OCI-LY7 (cell line): ENCODE results near the gene FOXD4. TPM values are rescaled to one million over a fixed set of nuclear protein-coding genes. Genes with fewer than 3 reads are reported as not detected.
"Not testable (repeated sequence)": the region's sequence is repeated elsewhere in the genome, so short reads cannot be mapped to it uniquely, and the experiment has no call there.

ENCODE experiments used
- BruUV-seq: library from RNA; stranded (reverse); fragments of 400-500 nt; replicated peaks from 2 replicates; lab custom pipeline; 2021; lab: Mats Ljungman, UMichigan
- CTCF ChIA-PET: fragments of 300-600 bp; sonication (Branson Sonifier 250); formaldehyde crosslinking; loops from one replicate; lab custom pipeline; 2022; ENCODE audit warnings: antibody characterized with exemption; ENCODE audit not compliant: unreplicated experiment; lab: Charles Lee
- POLR2A ChIA-PET: fragments of 300-600 bp; sonication (Branson Sonifier 250); formaldehyde crosslinking; loops from one replicate; lab custom pipeline; 2022; ENCODE audit warnings: antibody characterized with exemption; lab: Charles Lee
- DNase-seq: peaks from one replicate; pipeline ENCODE4 v3.0.0-alpha.2; 2015; ENCODE audit warnings: low spot score
- H2AFZ ChIP-seq: fragments of 200-600 bp; sonication (generic), shearing (Covaris generic); 2 replicates; pipeline ENCODE4 v1.6.1; 2014; ENCODE audit warnings: mild to moderate bottlenecking, antibody characterized with exemption, low read length, moderate library complexity
- H3K27ac ChIP-seq: fragments of 200-600 bp; sonication (generic); 2 replicates; pipeline ENCODE4 v1.5.1; 2014; ENCODE audit warnings: mixed run types, low read depth, mild to moderate bottlenecking, moderate library complexity, low read length, inconsistent platforms; ENCODE audit not compliant: poor library complexity, severe bottlenecking
- H3K36me3 ChIP-seq: fragments of 200-600 bp; sonication (generic); 2 replicates; pipeline ENCODE4 v1.6.1; 2014; ENCODE audit warnings: mild to moderate bottlenecking, antibody characterized with exemption, low read length, moderate library complexity, mixed read lengths; ENCODE audit not compliant: insufficient read depth
- H3K4me1 ChIP-seq: fragments of 200-600 bp; sonication (generic); 2 replicates; pipeline ENCODE4 v1.5.1; 2014; ENCODE audit warnings: mild to moderate bottlenecking, low read length; ENCODE audit not compliant: insufficient read depth, poor library complexity, severe bottlenecking
- H3K4me2 ChIP-seq: fragments of 200-600 bp; sonication (generic); 2 replicates; pipeline ENCODE4 v1.6.1; 2014; ENCODE audit warnings: mild to moderate bottlenecking, low read length
- H3K4me3 ChIP-seq: fragments of 200-600 bp; sonication (generic); 2 replicates; pipeline ENCODE4 v1.5.1; 2014; ENCODE audit warnings: mild to moderate bottlenecking, low read depth, low read length; ENCODE audit not compliant: poor library complexity, severe bottlenecking
- H3K79me2 ChIP-seq: fragments of 200-600 bp; sonication (generic); 2 replicates; pipeline ENCODE4 v1.6.1; 2016; ENCODE audit warnings: low read depth, mild to moderate bottlenecking, low read length, moderate library complexity, mixed read lengths; ENCODE audit not compliant: insufficient read depth
- H3K9me2 ChIP-seq: fragments of 200-600 bp; sonication (generic); 2 replicates; pipeline ENCODE4 v1.6.1; 2016; ENCODE audit warnings: mild to moderate bottlenecking, low read length, mixed read lengths; ENCODE audit not compliant: insufficient read depth
- H3K9me3 ChIP-seq: fragments of 200-600 bp; sonication (generic); 2 replicates; pipeline ENCODE4 v1.6.1; 2014; ENCODE audit warnings: mild to moderate bottlenecking, mixed run types, low read length, mixed read lengths
- H4K20me1 ChIP-seq: fragments of 200-600 bp; sonication (generic); 2 replicates; pipeline ENCODE4 v1.6.1; 2014; ENCODE audit warnings: mild to moderate bottlenecking, antibody characterized with exemption, low read length, moderate library complexity, mixed read lengths; ENCODE audit not compliant: insufficient read depth
- intact Hi-C: fragments of 100-400 bp; cut with micrococcal nuclease; formaldehyde crosslinking; loops from one replicate; pipeline ENCODE4 v1.10.0; 2022; ENCODE audit not compliant: unreplicated experiment
- total RNA-seq, 2 experiments: library from RNA; depleted of rRNA in 1 of 2; stranded (reverse); fragments of >200 nt in 1 of 2; shearing (Covaris generic) in 1 of 2; gene quantifications; 2 replicates each; pipeline ENCODE4 v1.2.3, GENCODE V29; 2014 to 2022

Gene FOXD4
- total RNA-seq, 2 experiments from 2014 or later: 2.2 to 2.5 TPM

DNA sequence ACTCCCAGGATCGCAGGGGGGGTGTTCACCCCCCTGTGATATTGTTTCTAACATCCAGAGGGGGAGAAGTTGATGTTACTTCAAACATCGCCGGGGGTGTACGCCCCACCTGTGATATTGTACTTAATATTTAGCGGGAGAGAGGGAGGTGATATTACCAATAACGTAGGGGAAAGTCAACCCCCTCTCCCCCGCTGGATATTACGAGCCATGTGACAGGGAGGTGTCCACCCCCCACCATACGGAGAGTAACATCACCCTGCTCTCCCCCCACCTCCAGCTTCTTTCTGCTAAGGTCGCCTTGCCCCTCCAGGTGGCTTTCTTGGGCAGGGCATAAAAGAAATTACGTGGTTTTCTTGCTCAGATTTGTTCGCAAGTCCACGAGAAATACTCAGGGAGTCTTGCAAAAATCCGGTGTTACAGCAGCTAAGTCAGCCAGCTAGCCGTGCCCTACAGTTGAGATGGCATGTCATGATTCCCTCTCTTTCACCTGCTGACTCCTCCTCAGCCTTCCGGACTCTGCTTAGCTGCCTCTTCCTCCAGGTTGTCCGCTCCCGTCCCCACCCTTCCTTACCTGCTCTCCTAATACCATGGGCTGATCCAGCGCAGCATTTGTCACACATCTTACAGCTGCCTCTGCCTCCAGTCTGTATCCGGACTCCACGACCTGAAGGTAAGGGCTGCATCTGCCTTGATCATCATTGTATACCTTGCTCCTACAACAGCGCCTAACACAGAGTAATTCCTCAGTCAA is 9.3 kb downstream of the FOXD4 start:
- H3K36me3 ChIP-seq, H3K4me2 ChIP-seq, H3K4me1 ChIP-seq, H3K27ac ChIP-seq, intact Hi-C loops, H3K4me3 ChIP-seq, H3K79me2 ChIP-seq, H4K20me1 ChIP-seq, H3K9me3 ChIP-seq, H3K9me2 ChIP-seq, H2AFZ ChIP-seq, BruUV-seq, DNase-seq, POLR2A ChIA-PET, CTCF ChIA-PET: not testable (repeated sequence)

DNA sequence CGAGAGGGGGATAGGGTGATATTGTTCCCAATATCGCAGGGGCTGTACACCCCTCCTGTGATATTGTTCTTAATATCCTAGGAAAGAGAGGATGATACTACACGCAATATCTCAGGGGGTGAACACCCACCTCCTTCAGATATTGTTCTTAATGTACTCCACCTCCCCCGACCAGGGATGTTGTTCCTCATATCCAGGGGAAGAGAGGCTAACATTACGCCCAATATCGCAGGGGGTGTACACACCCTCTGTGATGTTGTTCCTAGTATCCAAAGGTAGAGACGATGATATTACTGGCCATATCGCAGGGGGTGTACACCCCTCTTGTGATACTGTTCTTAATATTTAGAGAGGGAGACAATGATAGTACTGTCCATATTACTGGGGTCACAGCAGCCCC is 12.2 kb downstream of the FOXD4 start:
- H4K20me1 ChIP-seq, POLR2A ChIA-PET, BruUV-seq: not testable (repeated sequence)

DNA sequence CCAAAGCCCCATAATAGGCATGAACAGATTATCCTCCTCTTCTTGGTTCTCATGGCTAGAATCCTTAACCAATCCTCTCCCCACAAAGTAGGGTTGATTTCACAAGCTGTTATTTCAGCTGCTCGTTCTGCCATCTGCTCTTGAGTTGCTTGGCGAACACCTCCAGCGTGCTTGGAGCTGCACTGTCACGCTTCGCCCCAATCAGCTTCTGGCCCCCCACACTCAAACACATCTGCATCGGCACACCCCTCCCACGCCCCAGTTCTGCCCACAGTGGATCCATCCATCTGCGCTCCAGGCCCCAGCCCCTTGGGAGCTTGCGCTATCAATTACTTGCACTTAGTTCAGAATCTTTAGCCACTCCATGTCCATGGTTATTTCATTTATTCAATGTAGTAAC is 17.8 kb downstream of the FOXD4 start:
- intact Hi-C loops, BruUV-seq, H3K4me3 ChIP-seq, H2AFZ ChIP-seq, H3K9me2 ChIP-seq, H3K79me2 ChIP-seq, H3K27ac ChIP-seq, H3K36me3 ChIP-seq, H3K4me2 ChIP-seq, CTCF ChIA-PET, DNase-seq, H3K4me1 ChIP-seq, H4K20me1 ChIP-seq, POLR2A ChIA-PET, H3K9me3 ChIP-seq: not testable (repeated sequence)

More for the DNA sequence above, 12.2 kb downstream of the FOXD4 start:
- CTCF ChIA-PET, H3K79me2 ChIP-seq, H3K4me2 ChIP-seq, H3K9me2 ChIP-seq, H3K4me1 ChIP-seq, DNase-seq, H3K4me3 ChIP-seq, H3K27ac ChIP-seq, intact Hi-C loops, H2AFZ ChIP-seq, H3K9me3 ChIP-seq, H3K36me3 ChIP-seq: not testable (repeated sequence)

DNA sequence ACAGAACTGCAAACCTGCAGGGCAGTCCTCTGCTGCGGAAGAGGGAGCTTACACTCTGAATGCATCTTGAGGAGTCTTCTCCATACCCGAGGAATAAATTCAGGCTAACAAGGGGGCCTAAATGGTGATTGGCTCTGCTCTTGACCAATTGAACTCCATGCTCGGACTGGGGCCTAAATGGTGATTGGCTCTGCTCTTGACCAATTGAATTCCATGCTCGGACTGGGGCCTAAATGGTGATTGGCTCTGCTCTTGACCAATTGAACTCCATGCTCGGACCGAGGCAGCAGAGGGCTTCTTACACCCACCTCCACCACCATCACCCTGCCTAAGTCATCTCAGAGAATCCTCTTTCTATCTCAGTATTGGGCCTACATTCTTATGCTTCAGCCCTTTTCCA is 18.4 kb downstream of the FOXD4 start:
- H3K4me2 ChIP-seq, H3K4me3 ChIP-seq, CTCF ChIA-PET, POLR2A ChIA-PET, H4K20me1 ChIP-seq, H2AFZ ChIP-seq, H3K9me3 ChIP-seq, BruUV-seq, intact Hi-C loops, H3K79me2 ChIP-seq, H3K36me3 ChIP-seq, DNase-seq, H3K27ac ChIP-seq, H3K9me2 ChIP-seq, H3K4me1 ChIP-seq: not testable (repeated sequence)

DNA sequence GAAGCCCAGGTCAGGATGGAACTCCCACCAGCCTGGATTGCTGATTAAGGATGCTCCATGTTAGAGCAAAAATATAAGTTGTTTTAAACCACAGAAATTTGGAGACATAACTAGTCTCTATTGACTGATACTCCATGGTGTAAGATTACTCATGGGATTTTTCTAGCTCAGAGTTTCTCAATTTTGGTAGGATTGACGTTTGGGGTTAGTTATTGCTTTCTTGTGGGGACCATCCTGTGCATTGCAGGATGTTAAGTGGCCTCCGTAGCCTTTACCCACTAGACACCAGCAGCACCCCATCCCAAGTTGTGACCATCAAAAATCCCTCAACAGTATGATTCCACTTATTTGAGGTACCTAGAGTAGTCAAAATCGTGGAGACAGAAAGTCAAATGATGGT is 19.4 kb downstream of the FOXD4 start:
- H3K4me1 ChIP-seq, H3K4me3 ChIP-seq, H4K20me1 ChIP-seq, H3K79me2 ChIP-seq, H3K27ac ChIP-seq, H3K4me2 ChIP-seq, H3K9me2 ChIP-seq, POLR2A ChIA-PET, H2AFZ ChIP-seq, H3K36me3 ChIP-seq, DNase-seq, intact Hi-C loops, BruUV-seq, CTCF ChIA-PET, H3K9me3 ChIP-seq: not testable (repeated sequence)

DNA sequence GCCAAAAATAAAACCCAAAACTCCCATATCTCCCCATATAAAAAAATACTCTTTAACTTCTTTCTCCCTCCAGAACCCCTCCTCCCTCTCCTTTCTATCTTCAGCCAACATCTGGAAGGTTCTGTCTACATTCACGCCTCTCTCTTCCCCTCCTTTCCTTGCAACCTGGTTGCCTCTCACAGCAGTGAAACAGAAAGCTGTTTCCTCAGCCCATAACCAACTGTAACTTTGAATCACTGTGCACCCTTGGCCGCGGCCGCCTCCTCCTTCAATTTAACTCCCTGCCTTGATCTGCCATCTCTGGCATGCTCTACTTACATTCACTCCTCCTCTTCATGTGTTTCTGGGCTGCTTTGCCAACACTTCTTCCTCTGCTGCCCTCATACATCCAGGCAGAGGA is 23.2 kb downstream of the FOXD4 start:
- H3K4me2 ChIP-seq, CTCF ChIA-PET, H3K36me3 ChIP-seq, H3K79me2 ChIP-seq, BruUV-seq, intact Hi-C loops, H4K20me1 ChIP-seq, H3K9me2 ChIP-seq, DNase-seq, POLR2A ChIA-PET, H3K9me3 ChIP-seq, H3K27ac ChIP-seq, H2AFZ ChIP-seq, H3K4me3 ChIP-seq, H3K4me1 ChIP-seq: not testable (repeated sequence)
